Transverse colon (tissue), 4 donors: Measurements from ENCODE around the gene CCR2. TPM values are rescaled to one million over a fixed set of nuclear protein-coding genes. Genes with fewer than 3 reads are reported as not detected.

Experiments used
- DNase-seq: peaks from one replicate; pipeline ENCODE4 v3.0.0-alpha.2; 2019
- H3K27ac ChIP-seq, 4 donors: fragments of 200-600 bp; sonication (generic); 2 replicates each; pipeline ENCODE4 v1.5.1; 2016 to 2018; ENCODE audit warnings: inconsistent platforms in 4 of 4
- H3K27me3 ChIP-seq: fragments of 200-600 bp; sonication (generic); 2 replicates; pipeline ENCODE4 v1.5.1; 2017; ENCODE audit warnings: inconsistent platforms
- H3K36me3 ChIP-seq, 4 donors: fragments of 200-600 bp; sonication (generic); 2 replicates each; pipeline ENCODE4 v1.5.1; 2017 to 2019; ENCODE audit warnings: inconsistent platforms in 4 of 4
- H3K4me1 ChIP-seq, 4 donors: fragments of 200-600 bp; sonication (generic); 2 replicates each; pipeline ENCODE4 v1.5.1; 2017 to 2020; ENCODE audit warnings: inconsistent platforms in 4 of 4
- H3K4me3 ChIP-seq, 4 donors: fragments of 200-600 bp; sonication (generic); 1 replicate in 1 of 4; 2 replicates in 3 of 4; pipeline versions ENCODE4 v1.5.1 to v1.6.1; 2017 to 2019; ENCODE audit warnings: inconsistent platforms in 4 of 4
- H3K9me3 ChIP-seq, 2 donors: fragments of 200-600 bp; sonication (generic); 2 replicates each; pipeline ENCODE4 v1.5.1; 2017 to 2019; ENCODE audit warnings: inconsistent platforms in 2 of 2
- CTCF ChIP-seq, 5 experiments: fragments of 200-600 bp in 3 of 5; fragments of 450-650 bp in 2 of 5; sonication (generic) in 3 of 5; IDR thresholded peaks; 1 replicate in 2 of 5; 2 replicates in 3 of 5; pipeline ENCODE4 v1.5.1; 2016 to 2017; ENCODE audit warnings: antibody characterized with exemption in 5 of 5, inconsistent platforms in 3 of 5, mild to moderate bottlenecking in 2 of 5, moderate library complexity in 1 of 5
- EP300 ChIP-seq: sonication (generic); formaldehyde crosslinking; IDR thresholded peaks from one replicate; pipeline ENCODE4 v1.6.1; 2017; ENCODE audit warnings: antibody characterized with exemption, low read depth
- POLR2A ChIP-seq: fragments of 450-650 bp; IDR thresholded peaks from one replicate; pipeline ENCODE4 v1.6.1; 2016; ENCODE audit warnings: antibody characterized with exemption, mild to moderate bottlenecking, moderate library complexity
- POLR2AphosphoS5 ChIP-seq, 3 donors: sonication (generic); formaldehyde crosslinking; IDR thresholded peaks; one replicate each; pipeline ENCODE4 v1.6.1; 2016; ENCODE audit warnings: antibody characterized with exemption in 3 of 3
- WGBS, 2 donors: methylation state at CpG; one replicate each; pipeline ENCODE4 v1.1.5; 2018; ENCODE audit warnings: low coverage in 1 of 2; 5-methylcytosine and 5-hydroxymethylcytosine counted together
- in situ Hi-C, 4 donors: fragments of 200-750 bp; cut with MboI; loops; one replicate each; pipeline versions ENCODE4 v1.15.0 to v1.15.1; 2017; ENCODE audit warnings: low sequenced_read_pairs in 3 of 4, low pct_ligation_motif_present in 1 of 4, low pct_unique_long_range_greater_than_20kb in 1 of 4
- intact Hi-C: fragments of 100-400 bp; cut with DNase I; formaldehyde crosslinking; loops from one replicate; pipeline ENCODE4 v1.15.1; 2023; ENCODE audit warnings: low total_unique reads
- total RNA-seq, 4 donors: library from RNA; depleted of rRNA; stranded (reverse); fragments of >200 nt; gene quantifications; one replicate each; pipeline ENCODE4 v1.1.0, GENCODE V29; 2016

The CCR2 gene
- total RNA-seq, 4 donors from 2014 or later, result 1.8 to 4.6 TPM; not detected in 2

GRCh38 chr3:46408853-46409252 lies 54.9 kb downstream of the CCR2 start:
- TF ChIP-seq EP300, result no peak
- no peak for TF ChIP-seq CTCF (IDR thresholded peaks at IDR 0.05)
- no peak for TF ChIP-seq POLR2AphosphoS5 (IDR thresholded peaks at IDR 0.05)
- TF ChIP-seq POLR2A, result no peak
- no peaks in the 10 kb centered on the region for H3K27me3 ChIP-seq
- WGBS, 2 donors, result 94 to 97% methylated on average over 6 to 7 of the region's 7 CpGs
- no peak for DNase-seq
- H3K4me3 ChIP-seq, result no peak overlapping the region
- H3K4me1 ChIP-seq, result peaks cover 0 to 52% (median 20%) of the 10 kb centered on the region in 4 donors
- no peaks in the 10 kb centered on the region for H3K9me3 ChIP-seq
- intact Hi-C loops (no loop called here), in situ Hi-C loops (no loop called here)
- no peaks in the 10 kb centered on the region for H3K36me3 ChIP-seq
- H3K27ac ChIP-seq, result no peak overlapping the region

- Histone ChIP-seq H3K4me3 (no peak overlapping the region), H3K27ac (no peak overlapping the region), H3K36me3 (no peaks in the 10 kb centered on the region), H3K27me3 (no peaks in the 10 kb centered on the region), H3K4me1 (peaks cover 0 to 46% (median 17%) of the 10 kb centered on the region in 4 donors), H3K9me3 (no peaks in the 10 kb centered on the region)
- intact Hi-C loops, result no loop called here
- 89 to 93% methylated on average over 3 to 9 of the region's 9 CpGs for WGBS, 2 donors
- TF ChIP-seq POLR2A (no peak), CTCF (IDR thresholded peaks at IDR 0.05) (no peak), POLR2AphosphoS5 (IDR thresholded peaks at IDR 0.05) (no peak), EP300 (no peak)
- no peak for DNase-seq
- in situ Hi-C loops, result no loop called here
Observed at GRCh38 chr3:46409739-46410489, 56.0 kb downstream of the CCR2 start.

Other genes starting within 250 kb of the CCR2 start
- gene CCR1, start 145.8 kb upstream of the CCR2 start, total RNA-seq, result 1 to 10 TPM in 3 of 4 donors, not detected in 1; 1.9 to 4.4 (median 3.3) TPM
- gene CCR3, start 111.7 kb upstream of the CCR2 start, total RNA-seq, result not detected
- gene CCR5, start 16.8 kb downstream of the CCR2 start, total RNA-seq, result 1 to 10 TPM in 3 of 4 donors, not detected in 1; 1.1 to 3.7 (median 1.4) TPM
- 10 to 100 TPM in 2 of 4 donors, 1 to 10 TPM in 2; 2.6 to 13.9 (median 9.8) TPM for gene CCRL2, start 53.1 kb downstream of the CCR2 start, total RNA-seq
- gene LTF, start 110.8 kb downstream of the CCR2 start, total RNA-seq, result 1 to 10 TPM in 1 of 4 donors, under 1 TPM in 1, not detected in 2; 0.14 to 3.3 TPM
- not detected for gene RTP3, start 143.9 kb downstream of the CCR2 start, total RNA-seq
- 1 to 10 TPM in 2 of 4 donors, under 1 TPM in 1, not detected in 1; 1.00 to 2.0 (median 1.6) TPM for gene LRRC2, start 212.2 kb downstream of the CCR2 start, total RNA-seq